NOMO-1 treated with dmso at 0.1 percent for 144 hours (cell line): Measurements from ENCODE around the gene ZNF513.
"Not testable (repeated sequence)": the region's sequence is repeated elsewhere in the genome, so short reads cannot be mapped to it uniquely, and the experiment has no call there.

Experiments
- DNase-seq: peaks from one replicate; lab custom pipeline; 2025; ENCODE audit not compliant: unreplicated experiment; lab: John Stamatoyannopoulos, UW

The ZNF513 gene

GRCh38 chr2:27356382-27357181, 24.0 kb downstream of the ZNF513 start, which contains the start of gene GTF3C2:
Gene GTF3C2, minus strand, starts transcription at chr2:27356764. Its CDS starts 13,210 bp downstream, at chr2:27343554.
- DNase-seq, result peak; percentile 91

- peak; percentile 73 for DNase-seq
These were observed 24.5 kb downstream of the ZNF513 start for GRCh38 chr2:27356056-27356381.

- DNase-seq, result no peak
These were observed 26.0 kb downstream of the ZNF513 start for GRCh38 chr2:27354597-27354927.

- DNase-seq, result no peak
These were observed 26.6 kb downstream of the ZNF513 start for GRCh38 chr2:27353762-27354596.

- not testable (repeated sequence) for DNase-seq
These were observed 27.2 kb downstream of the ZNF513 start for GRCh38 chr2:27353386-27353761.

GRCh38 chr2:27351802-27352598, 28.5 kb downstream of the ZNF513 start:
- no peak for DNase-seq

- no peak for DNase-seq
These were observed 30.3 kb downstream of the ZNF513 start for GRCh38 chr2:27350106-27350693.

GRCh38 chr2:27347641-27348040, 32.9 kb downstream of the ZNF513 start:
- no peak for DNase-seq

- no peak for DNase-seq
These were observed 44.4 kb downstream of the ZNF513 start for GRCh38 chr2:27336173-27336572.

- DNase-seq, result no peak
These were observed 45.2 kb downstream of the ZNF513 start for GRCh38 chr2:27335311-27335710.
